MCF 10A (cell line): ENCODE data around the gene ARHGEF28. TPM values are rescaled to one million over a fixed set of nuclear protein-coding genes. Genes with fewer than 3 reads are reported as not detected.
A peak's percentile ranks its signal among the peaks of the same experiment; 100 is the strongest.

ENCODE experiments used
- BruUV-seq: library from RNA; stranded (reverse); fragments of 400-500 nt; replicated peaks from 2 replicates; lab custom pipeline; 2021; lab: Mats Ljungman, UMichigan
- CTCF ChIA-PET: fragments of 300-600 bp; sonication (Branson Sonifier 250); formaldehyde crosslinking; extraction: SDS; loops from one replicate; lab custom pipeline; 2021; ENCODE audit warnings: antibody characterized with exemption, inconsistent platforms; lab: Yijun Ruan, JAX
- POLR2A ChIA-PET: fragments of 300-600, 350-650 bp; sonication (Branson Sonifier 250); formaldehyde crosslinking; extraction: SDS; loops from one replicate; lab custom pipeline; 2020; ENCODE audit warnings: antibody characterized with exemption, inconsistent platforms; lab: Yijun Ruan, JAX
- DNase-seq: peaks from one replicate; pipeline ENCODE4 v3.0.0-alpha.2; 2018; ENCODE audit not compliant: unreplicated experiment
- H3K27ac Mint-ChIP-seq: one replicate; pipeline ENCODE4 v1.8.0; 2022; ENCODE audit warnings: mild to moderate bottlenecking, low read depth, mixed read lengths; ENCODE audit not compliant: unreplicated experiment
- H3K27me3 Mint-ChIP-seq: one replicate; pipeline ENCODE4 v1.8.0; 2022; ENCODE audit warnings: mixed read lengths; ENCODE audit not compliant: insufficient read depth, unreplicated experiment
- H3K36me3 Mint-ChIP-seq: one replicate; pipeline ENCODE4 v1.8.0; 2022; ENCODE audit warnings: mild to moderate bottlenecking, moderate library complexity, mixed read lengths; ENCODE audit not compliant: insufficient read depth, unreplicated experiment
- H3K4me1 Mint-ChIP-seq: one replicate; pipeline ENCODE4 v1.8.0; 2022; ENCODE audit warnings: mixed read lengths; ENCODE audit not compliant: insufficient read depth, unreplicated experiment
- H3K4me3 Mint-ChIP-seq: one replicate; pipeline ENCODE4 v1.8.0; 2022; ENCODE audit warnings: mild to moderate bottlenecking, moderate library complexity, mixed read lengths; ENCODE audit not compliant: unreplicated experiment
- H3K9me3 Mint-ChIP-seq: one replicate; pipeline ENCODE4 v1.8.0; 2022; ENCODE audit warnings: mixed read lengths; ENCODE audit not compliant: unreplicated experiment
- CTCF ChIP-seq: fragments of 200-600 bp; IDR thresholded peaks from one replicate; pipeline ENCODE4 v1.8.0; 2022; ENCODE audit warnings: antibody characterized with exemption, mild to moderate bottlenecking; ENCODE audit not compliant: unreplicated experiment
- intact Hi-C: fragments of 100-400 bp; cut with micrococcal nuclease; formaldehyde crosslinking; loops from 2 replicates; pipeline ENCODE4 v1.14.1; 2022
- total RNA-seq: library from RNA; stranded (reverse); gene quantifications from 2 replicates; pipeline ENCODE4 v1.2.3, GENCODE V29; 2022

ARHGEF28 gene
- total RNA-seq, 1 experiment from 2014 or later, result 34.8 TPM

- Mint-ChIP-seq H3K27ac (peak overlapping the region; percentile 98), H3K27me3 (no peaks in the 10 kb centered on the region), H3K4me1 (peaks cover 47% of the 10 kb centered on the region), H3K9me3 (peaks cover 8% of the 10 kb centered on the region), H3K36me3 (peaks cover 19% of the 10 kb centered on the region), H3K4me3 (no peak overlapping the region)
- DNase-seq, result no peak
- no TSS peak for BruUV-seq
- no peak for TF ChIP-seq CTCF
- ChIA-PET CTCF (interaction anchor here (0.6 to 1.6 kb wide), 3 partner anchors 709 to 1325 kb away, joined by 3 to 4 read pairs (median 3); no protein-coding TSS in a partner anchor), POLR2A (interaction anchor here (0.6 to 1.9 kb wide), 5 partner anchors 37 to 700 kb away, joined by 3 to 15 read pairs (median 5); partner anchors contain the start of gene ENC1)
- intact Hi-C loops, result no loop called here
Observed at GRCh38 chr5:73940026-73940425, 314.0 kb downstream of the ARHGEF28 start.

GRCh38 chr5:73940801-73941200 is 314.8 kb downstream of the ARHGEF28 start:
- Mint-ChIP-seq H3K9me3 (peaks cover 8% of the 10 kb centered on the region), H3K36me3 (peaks cover 19% of the 10 kb centered on the region), H3K27ac (peak overlapping the region; percentile 98), H3K27me3 (no peaks in the 10 kb centered on the region), H3K4me3 (no peak overlapping the region), H3K4me1 (peaks cover 43% of the 10 kb centered on the region)
- no peak for TF ChIP-seq CTCF
- CTCF ChIA-PET, result interaction anchor here (0.6 to 1.3 kb wide), 2 partner anchors 14 to 317 kb away, joined by 3 to 4 read pairs; no protein-coding TSS in a partner anchor
- BruUV-seq, result no TSS peak
- intact Hi-C loops, result no loop called here
- POLR2A ChIA-PET, result interaction anchor here (1.1 kb wide), 2 partner anchors 36 to 94 kb away, joined by 4 to 5 read pairs; no protein-coding TSS in a partner anchor
- peak; percentile 78 for DNase-seq

- intact Hi-C loops, result no loop called here
- Mint-ChIP-seq H3K4me3 (no peak overlapping the region), H3K4me1 (peaks cover 33% of the 10 kb centered on the region), H3K27ac (no peak overlapping the region), H3K27me3 (no peaks in the 10 kb centered on the region), H3K36me3 (peaks cover 19% of the 10 kb centered on the region), H3K9me3 (peaks cover 8% of the 10 kb centered on the region)
- POLR2A ChIA-PET, result no interaction called here
- DNase-seq, result no peak
- no peak for TF ChIP-seq CTCF
- no TSS peak for BruUV-seq
- CTCF ChIA-PET, result no interaction called here
Observed at GRCh38 chr5:73942783-73943182, 316.8 kb downstream of the ARHGEF28 start.

- ChIA-PET POLR2A (interaction anchor here (1.0 kb wide), 1 partner anchor 53 kb away, joined by 3 read pairs; no protein-coding TSS in a partner anchor), CTCF (no interaction called here)
- H3K27me3 Mint-ChIP-seq, result no peaks in the 10 kb centered on the region
- intact Hi-C loops, result no loop called here
- H3K9me3 Mint-ChIP-seq, result peaks cover 8% of the 10 kb centered on the region
- H3K4me1 Mint-ChIP-seq, result peaks cover 27% of the 10 kb centered on the region
- no peak overlapping the region for H3K27ac Mint-ChIP-seq
- peaks cover 19% of the 10 kb centered on the region for H3K36me3 Mint-ChIP-seq
- no peak overlapping the region for H3K4me3 Mint-ChIP-seq
- BruUV-seq, result no TSS peak
- DNase-seq, result no peak
- no peak for TF ChIP-seq CTCF
Observed at GRCh38 chr5:73943397-73943796, 317.4 kb downstream of the ARHGEF28 start.
